GM19452 (cell line): ENCODE results near the gene FSTL4.

Experiments
- ATAC-seq: cut with Tn5 transposase; IDR thresholded peaks from one replicate; pipeline ENCODE4 v1.9.1; 2021; ENCODE audit not compliant: unreplicated experiment

FSTL4 gene

GRCh38 chr5:133149345-133149744 is 463.0 kb downstream of the FSTL4 start:
- no peak for ATAC-seq

GRCh38 chr5:133147815-133148567 is 464.4 kb downstream of the FSTL4 start:
- no peak for ATAC-seq

- no peak for ATAC-seq
These were observed 464.9 kb downstream of the FSTL4 start for GRCh38 chr5:133147411-133147810.
